Duodenal mucosa (tissue), 2 donors: ENCODE results near the gene GBP7.
"Not testable (repeated sequence)": the region's sequence is repeated elsewhere in the genome, so short reads cannot be mapped to it uniquely, and the experiment has no call there.

ENCODE experiments used
- H3K27ac ChIP-seq: one replicate; pipeline ENCODE4 v1.7.0; 2013; ENCODE audit warnings: low read depth, low read length
- H3K27me3 ChIP-seq, 2 donors: one replicate each; pipeline ENCODE4 v1.7.0; 2013; ENCODE audit warnings: low read length in 2 of 2, control low read depth in 1 of 2; ENCODE audit not compliant: insufficient read depth in 2 of 2, control insufficient read depth in 1 of 2
- H3K36me3 ChIP-seq, 2 donors: one replicate each; pipeline ENCODE4 v1.7.0; 2013; ENCODE audit warnings: low read length in 2 of 2, control low read depth in 1 of 2; ENCODE audit not compliant: insufficient read depth in 2 of 2, control insufficient read depth in 1 of 2
- H3K4me1 ChIP-seq, 2 donors: one replicate each; pipeline ENCODE4 v1.7.0; 2013; ENCODE audit warnings: low read length in 2 of 2, control low read depth in 1 of 2; ENCODE audit not compliant: insufficient read depth in 2 of 2, control insufficient read depth in 1 of 2
- H3K4me3 ChIP-seq, 2 donors: one replicate each; pipeline ENCODE4 v1.7.0; 2013; ENCODE audit warnings: low read length in 2 of 2, low read depth in 1 of 2
- H3K9ac ChIP-seq, 2 donors: one replicate each; pipeline ENCODE4 v1.7.0; 2013; ENCODE audit warnings: low read length in 2 of 2, low read depth in 1 of 2
- H3K9me3 ChIP-seq, 2 donors: one replicate each; pipeline ENCODE4 v1.7.0; 2013; ENCODE audit warnings: low read length in 2 of 2, control low read depth in 1 of 2; ENCODE audit not compliant: control insufficient read depth in 1 of 2

GBP7 gene

DNA sequence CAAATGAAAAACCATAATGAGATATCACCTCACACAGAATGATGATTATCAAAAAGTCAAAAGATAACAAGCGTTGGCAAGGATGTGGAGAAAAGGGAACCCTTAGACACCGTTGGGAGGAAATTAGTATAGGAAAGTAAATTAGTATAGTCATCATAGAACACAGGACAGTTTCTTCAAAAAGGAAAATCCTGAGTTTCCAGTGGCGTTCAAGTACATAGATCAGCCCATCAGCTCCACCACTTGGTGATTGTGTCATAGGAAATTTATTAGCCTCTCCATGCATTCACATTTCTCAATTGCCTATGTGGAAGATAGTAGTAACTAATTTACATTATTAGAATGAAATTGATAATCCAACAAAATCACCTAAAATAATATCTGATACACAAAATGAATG, 29.1 kb downstream of the GBP7 start:
- Histone ChIP-seq H3K27me3 (no peaks in the 10 kb centered on the region), H3K9me3 (no peaks in the 10 kb centered on the region), H3K27ac (no peak overlapping the region), H3K4me3 (no peak overlapping the region), H3K4me1 (no peaks in the 10 kb centered on the region), H3K36me3 (no peaks in the 10 kb centered on the region), H3K9ac (no peak overlapping the region)

DNA sequence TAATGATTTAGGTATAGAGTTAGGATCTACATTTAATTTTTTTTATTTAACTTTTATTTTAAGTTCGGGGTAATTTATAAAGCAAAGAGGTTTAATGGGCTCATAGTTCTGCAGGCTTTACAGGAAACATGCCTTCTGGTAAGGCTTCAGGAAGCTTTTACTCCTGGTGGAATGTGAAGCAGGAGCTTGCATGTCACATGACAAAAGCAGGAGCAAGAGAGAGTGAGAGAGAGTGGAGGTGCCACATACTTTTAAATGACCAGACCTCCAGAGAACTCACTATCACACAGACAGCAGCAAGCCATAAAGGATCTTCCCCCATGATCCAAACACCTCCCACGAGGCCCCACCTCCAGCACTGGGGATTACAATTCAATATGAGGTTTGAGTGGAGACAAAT, 32.3 kb downstream of the GBP7 start:
- H3K9ac ChIP-seq, result no peak overlapping the region
- no peak overlapping the region for H3K27ac ChIP-seq
- H3K4me1 ChIP-seq, result no peaks in the 10 kb centered on the region
- H3K36me3 ChIP-seq, result no peaks in the 10 kb centered on the region
- H3K4me3 ChIP-seq, result no peak overlapping the region
- no peaks in the 10 kb centered on the region for H3K27me3 ChIP-seq
- H3K9me3 ChIP-seq, result no peaks in the 10 kb centered on the region

- Histone ChIP-seq H3K9me3 (no peaks in the 10 kb centered on the region), H3K27ac (no peak overlapping the region), H3K36me3 (no peaks in the 10 kb centered on the region), H3K4me1 (no peaks in the 10 kb centered on the region), H3K4me3 (no peak overlapping the region), H3K27me3 (no peaks in the 10 kb centered on the region), H3K9ac (no peak overlapping the region)
Observed at GRCh38 chr1:89142160-89142559, 33.6 kb downstream of the GBP7 start.

- Histone ChIP-seq H3K4me1 (peaks cover 6 to 9% of the 10 kb centered on the region in 2 donors), H3K9ac (no peak overlapping the region), H3K27me3 (no peaks in the 10 kb centered on the region), H3K27ac (no peak overlapping the region), H3K4me3 (no peak overlapping the region), H3K36me3 (no peaks in the 10 kb centered on the region), H3K9me3 (no peaks in the 10 kb centered on the region)
Observed at GRCh38 chr1:89133747-89134146, 42.1 kb downstream of the GBP7 start.

DNA sequence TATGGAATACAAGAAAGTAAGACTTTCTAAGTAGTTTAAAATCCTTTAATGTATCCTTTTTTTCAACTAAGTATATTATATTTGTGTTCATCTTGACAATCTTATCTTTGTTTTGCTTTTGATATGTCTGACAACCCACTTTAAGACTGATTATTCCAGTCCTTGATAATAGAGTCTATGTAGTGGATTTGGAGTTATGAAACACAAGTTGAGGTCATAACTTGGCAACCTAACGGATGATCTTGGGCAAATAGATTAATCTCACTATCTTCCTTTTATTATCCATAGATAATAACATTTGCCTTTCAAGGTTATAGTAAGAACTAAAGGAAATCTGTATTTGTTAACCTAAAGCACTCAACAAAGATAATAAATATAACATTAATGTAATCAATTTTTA, 45.1 kb downstream of the GBP7 start:
- no peaks in the 10 kb centered on the region for H3K9me3 ChIP-seq
- no peak overlapping the region for H3K27ac ChIP-seq
- H3K36me3 ChIP-seq, result no peaks in the 10 kb centered on the region
- peaks cover 11 to 19% of the 10 kb centered on the region in 2 donors for H3K4me1 ChIP-seq
- H3K27me3 ChIP-seq, result no peaks in the 10 kb centered on the region
- H3K9ac ChIP-seq, result no peak overlapping the region
- no peak overlapping the region for H3K4me3 ChIP-seq

- Histone ChIP-seq H3K9ac (peak overlapping the region in 1 of 2 donors; percentile 10), H3K4me1 (peaks cover 14 to 22% of the 10 kb centered on the region in 2 donors), H3K36me3 (no peaks in the 10 kb centered on the region), H3K9me3 (no peaks in the 10 kb centered on the region), H3K4me3 (no peak overlapping the region), H3K27ac (no peak overlapping the region), H3K27me3 (no peaks in the 10 kb centered on the region)
Observed at GRCh38 chr1:89129911-89130310, 45.9 kb downstream of the GBP7 start.

GRCh38 chr1:89128003-89128458, 47.8 kb downstream of the GBP7 start:
- H3K36me3 ChIP-seq, H3K27me3 ChIP-seq, H3K4me3 ChIP-seq, H3K9ac ChIP-seq, H3K9me3 ChIP-seq, H3K27ac ChIP-seq: not testable (repeated sequence)
- peaks cover 20 to 32% of the 10 kb centered on the region in 2 donors for H3K4me1 ChIP-seq

DNA sequence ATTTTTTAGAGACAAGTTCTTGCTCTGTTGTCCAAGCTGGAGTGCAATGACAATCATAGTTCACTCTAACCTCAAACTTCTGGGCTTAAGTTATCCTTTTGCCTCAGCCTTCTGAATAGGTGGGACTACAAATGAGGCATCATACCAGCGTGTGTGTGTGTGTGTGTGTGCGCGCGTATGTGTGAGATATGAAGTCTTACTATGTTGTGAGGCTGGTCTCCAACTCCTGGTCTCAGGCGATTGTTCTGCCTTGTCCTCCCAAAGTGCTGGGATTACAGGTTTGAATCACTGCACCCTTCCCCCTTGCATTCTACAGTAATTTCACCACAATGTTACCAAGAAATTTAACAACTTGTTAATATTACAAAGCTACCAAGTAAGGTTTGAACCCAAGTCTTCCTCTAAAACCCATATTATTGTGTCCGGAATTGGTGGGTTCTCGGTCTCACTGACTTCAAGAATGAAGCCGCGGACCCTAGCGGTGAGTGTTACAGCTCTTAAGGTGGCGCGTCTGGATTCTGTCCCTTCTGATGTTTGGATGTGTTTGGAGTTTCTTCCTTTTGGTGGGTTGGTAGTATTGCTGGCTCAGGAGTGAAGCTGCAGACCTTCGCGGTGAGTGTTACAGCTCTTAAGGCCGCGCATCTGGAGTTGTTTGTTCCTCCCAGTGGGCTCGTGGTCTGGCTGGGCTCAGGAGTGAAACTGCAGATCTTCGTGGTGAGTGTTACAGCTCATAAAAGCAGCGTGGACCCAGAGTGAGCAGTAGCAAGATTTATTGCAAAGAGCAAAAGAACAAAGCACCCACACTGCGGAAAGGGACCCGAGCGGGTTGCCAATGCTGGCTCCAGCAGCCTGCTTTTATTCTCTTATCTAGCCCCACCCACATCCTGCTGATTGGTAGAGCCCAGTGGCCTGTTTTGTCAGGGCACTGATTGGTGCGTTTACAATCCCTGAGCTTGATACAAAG, 48.9 kb downstream of the GBP7 start:
- Histone ChIP-seq H3K27ac (peak overlapping the region; percentile 78), H3K9ac (peak overlapping the region in 1 of 2 donors; percentile 15), H3K4me3 (peak overlapping the region; percentile 13 to 24), H3K4me1 (peaks cover 20 to 34% of the 10 kb centered on the region in 2 donors)
- H3K9me3 ChIP-seq, H3K36me3 ChIP-seq, H3K27me3 ChIP-seq: not testable (repeated sequence)

DNA sequence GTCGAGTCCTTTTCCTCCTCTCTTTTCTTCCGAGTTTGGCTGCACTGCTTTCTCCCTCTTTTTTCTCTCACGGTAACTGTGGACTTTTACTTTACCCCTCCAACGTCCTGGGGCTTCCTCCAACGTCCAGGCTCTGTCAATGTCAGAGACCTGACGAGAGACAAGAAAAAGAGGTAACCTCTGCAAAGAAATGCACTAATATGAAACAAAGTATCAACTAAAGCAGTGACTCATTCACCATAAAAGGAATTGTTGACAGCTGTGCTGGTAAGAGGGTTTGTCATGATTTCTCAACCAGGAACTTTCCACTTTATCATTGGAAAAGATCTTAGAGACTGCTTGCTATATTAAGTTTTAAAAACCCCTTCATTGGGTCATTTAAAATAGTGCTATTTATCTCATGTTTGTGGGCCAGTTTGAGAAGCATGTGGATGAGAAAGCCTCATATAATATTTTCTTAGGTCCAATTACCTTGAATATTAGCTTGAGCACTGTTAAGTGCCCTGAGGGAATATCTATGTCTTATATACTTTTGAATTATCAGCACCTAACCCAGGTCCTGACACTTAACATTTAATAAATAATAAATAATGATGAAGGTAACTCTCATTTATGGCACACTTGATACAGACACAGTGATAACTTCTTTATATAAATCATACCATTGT, 49.8 kb downstream of the GBP7 start, which contains the start of gene GBP2:
Gene GBP2 (minus strand): TSS at position 202 of the 668 bp plus-strand sequence. CDS start 4,148 bp downstream, outside the sequence.
- Histone ChIP-seq H3K4me1 (peaks cover 20 to 34% of the 10 kb centered on the region in 2 donors), H3K27me3 (no peaks in the 10 kb centered on the region), H3K9ac (peak within 1 kb of the TSS; percentile 45 to 85), H3K4me3 (peak within 1 kb of the TSS; percentile 64 to 80), H3K9me3 (no peaks in the 10 kb centered on the region), H3K36me3 (peaks cover 1 to 4% of the 10 kb centered on the region in 2 donors), H3K27ac (peak within 1 kb of the TSS; percentile 78)
